Peyer's patch (tissue), 4 donors: ENCODE data around the gene GPR75.

Source experiments
- POLR2A ChIP-seq, 2 donors: fragments of 450-650 bp; IDR thresholded peaks; one replicate each; pipeline ENCODE4 v1.5.1; 2017; ENCODE audit warnings: antibody characterized with exemption in 2 of 2, mild to moderate bottlenecking in 2 of 2, moderate library complexity in 2 of 2
- TF ChIP-seq, protein P1 (sequence below), 6 experiments: fragments of 450-650 bp in 4 of 6; fragments of 200-600 bp in 2 of 6; sonication (generic) in 1 of 6; IDR thresholded peaks; one replicate each; pipeline ENCODE4 v1.5.1; 2017 to 2019; ENCODE audit warnings: antibody characterized with exemption in 6 of 6, mild to moderate bottlenecking in 3 of 6, moderate library complexity in 1 of 6

DNA sequence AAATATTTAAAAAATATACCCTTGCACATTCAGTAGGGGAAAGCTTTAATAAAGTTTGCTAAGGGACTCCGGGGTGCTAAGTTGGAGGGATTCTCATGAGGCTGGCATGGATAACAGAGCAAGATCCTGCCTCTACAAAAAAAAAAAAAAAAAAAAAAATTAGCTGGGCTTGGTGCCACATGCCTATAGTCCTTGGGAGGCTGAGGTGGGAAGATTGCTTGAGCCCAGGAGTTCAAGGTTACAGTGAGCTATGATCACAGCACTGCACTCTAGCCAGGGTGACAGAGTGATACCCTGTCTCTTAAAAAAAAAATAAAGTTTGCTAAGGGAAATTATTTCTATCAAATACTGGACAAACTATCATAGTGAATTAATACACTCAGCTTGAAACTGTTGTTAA is 17.3 kb upstream of the GPR75 start:
- TF ChIP-seq, protein P1, sequence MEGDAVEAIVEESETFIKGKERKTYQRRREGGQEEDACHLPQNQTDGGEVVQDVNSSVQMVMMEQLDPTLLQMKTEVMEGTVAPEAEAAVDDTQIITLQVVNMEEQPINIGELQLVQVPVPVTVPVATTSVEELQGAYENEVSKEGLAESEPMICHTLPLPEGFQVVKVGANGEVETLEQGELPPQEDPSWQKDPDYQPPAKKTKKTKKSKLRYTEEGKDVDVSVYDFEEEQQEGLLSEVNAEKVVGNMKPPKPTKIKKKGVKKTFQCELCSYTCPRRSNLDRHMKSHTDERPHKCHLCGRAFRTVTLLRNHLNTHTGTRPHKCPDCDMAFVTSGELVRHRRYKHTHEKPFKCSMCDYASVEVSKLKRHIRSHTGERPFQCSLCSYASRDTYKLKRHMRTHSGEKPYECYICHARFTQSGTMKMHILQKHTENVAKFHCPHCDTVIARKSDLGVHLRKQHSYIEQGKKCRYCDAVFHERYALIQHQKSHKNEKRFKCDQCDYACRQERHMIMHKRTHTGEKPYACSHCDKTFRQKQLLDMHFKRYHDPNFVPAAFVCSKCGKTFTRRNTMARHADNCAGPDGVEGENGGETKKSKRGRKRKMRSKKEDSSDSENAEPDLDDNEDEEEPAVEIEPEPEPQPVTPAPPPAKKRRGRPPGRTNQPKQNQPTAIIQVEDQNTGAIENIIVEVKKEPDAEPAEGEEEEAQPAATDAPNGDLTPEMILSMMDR (IDR thresholded peaks at IDR 0.05), result no peak
- TF ChIP-seq POLR2A (IDR thresholded peaks at IDR 0.05), result no peak
